Measurements from ENCODE around the gene ANKRD50.

The ANKRD50 gene

GRCh38 chr4:124712372-124713184 lies at the start of gene ANKRD50:
TSS of gene ANKRD50 (minus strand) at chr4:124712732. CDS start at chr4:124710511, 2,221 bp downstream.
- TF ChIP-seq CTCF (IDR thresholded peaks at IDR 0.05), result no peak
- peak; percentile 94 for DNase-seq (ENCODE audit: low spot score)
- peak within 1 kb of the TSS; percentile 96 for H3K4me3 ChIP-seq
- peak within 1 kb of the TSS; percentile 89 to 98 for H3K27ac ChIP-seq

- no peak for DNase-seq (ENCODE audit: low spot score)
- TF ChIP-seq CTCF (IDR thresholded peaks at IDR 0.05), result no peak
- Histone ChIP-seq H3K27ac (no peak overlapping the region), H3K4me3 (no peak overlapping the region)
These were observed 44.6 kb upstream of the ANKRD50 start for GRCh38 chr4:124757126-124757525.

- H3K4me3 ChIP-seq, result no peak overlapping the region
- no peak for TF ChIP-seq CTCF (IDR thresholded peaks at IDR 0.05)
- H3K27ac ChIP-seq, result no peak overlapping the region
- DNase-seq (ENCODE audit: low spot score), result no peak
These were observed 42.1 kb upstream of the ANKRD50 start for GRCh38 chr4:124754681-124755080.

GRCh38 chr4:124753941-124754581 lies 41.5 kb upstream of the ANKRD50 start:
- Histone ChIP-seq H3K4me3 (no peak overlapping the region), H3K27ac (no peak overlapping the region)
- no peak for TF ChIP-seq CTCF (IDR thresholded peaks at IDR 0.05)
- DNase-seq (ENCODE audit: low spot score), result no peak

GRCh38 chr4:124749421-124749820 lies 36.9 kb upstream of the ANKRD50 start:
- H3K27ac ChIP-seq, result no peak overlapping the region
- no peak for TF ChIP-seq CTCF (IDR thresholded peaks at IDR 0.05)
- DNase-seq (ENCODE audit: low spot score), result no peak

GRCh38 chr4:124748965-124749364 lies 36.4 kb upstream of the ANKRD50 start:
- TF ChIP-seq CTCF (IDR thresholded peaks at IDR 0.05), result no peak
- Histone ChIP-seq H3K4me3 (no peak overlapping the region), H3K27ac (no peak overlapping the region)
- DNase-seq (ENCODE audit: low spot score), result no peak

More at GRCh38 chr4:124749421-124749820, 36.9 kb upstream of the ANKRD50 start:
- no peak overlapping the region for H3K4me3 ChIP-seq
